ENCODE measurements around the gene C17orf67. TPM values are rescaled to one million over a fixed set of nuclear protein-coding genes. Genes with fewer than 3 reads are reported as not detected.

C17orf67 gene
- total RNA-seq, 1 experiment from 2014 or later = 0.63 TPM

DNA sequence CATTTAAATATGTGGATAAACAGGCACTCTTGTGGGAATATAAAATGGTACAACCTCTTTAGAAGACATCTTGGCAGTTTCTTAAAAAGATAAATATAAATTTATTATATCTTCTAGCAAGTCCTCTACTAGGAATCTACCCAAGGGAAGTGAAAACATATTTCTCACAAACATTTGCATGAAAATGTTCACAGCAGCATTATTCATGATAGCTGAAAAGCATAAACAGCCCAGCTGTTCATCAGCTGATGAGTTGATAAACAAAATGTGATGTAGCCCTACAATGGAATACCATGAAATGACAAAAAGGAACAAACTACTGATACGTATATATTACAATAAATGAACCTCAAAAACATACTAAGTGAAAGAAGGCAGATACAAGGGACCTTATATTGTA, 12.2 kb upstream of the C17orf67 start:
- DNase-seq = no peak
- H3K4me3 ChIP-seq = no peak overlapping the region

DNA sequence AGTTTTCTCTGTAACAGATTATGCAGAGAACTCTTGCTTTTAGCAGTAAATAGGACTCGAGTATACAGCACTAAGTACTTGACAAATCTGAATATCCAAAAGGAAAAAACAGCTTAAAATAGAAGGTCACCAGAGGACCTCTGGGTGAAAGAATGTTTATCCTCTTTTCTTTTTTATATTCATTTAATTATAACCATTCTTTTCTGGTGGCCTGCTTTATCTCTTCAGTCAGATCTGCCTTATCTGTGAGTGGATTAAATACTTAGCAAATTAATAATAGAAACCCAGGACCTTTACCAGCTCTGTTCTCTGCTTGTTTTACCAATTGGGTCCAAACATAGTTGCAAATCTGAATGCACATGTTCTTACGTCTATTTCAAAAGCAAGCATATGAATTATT, 8.9 kb upstream of the C17orf67 start:
- DNase-seq = no peak
- Histone ChIP-seq H3K36me3 (peaks cover 32% of the 10 kb centered on the region), H3K27me3 (no peaks in the 10 kb centered on the region), H3K9me3 (no peaks in the 10 kb centered on the region), H3K4me3 (no peak overlapping the region)

More for the DNA sequence above, 12.2 kb upstream of the C17orf67 start:
- peaks cover 19% of the 10 kb centered on the region for H3K36me3 ChIP-seq
- H3K9me3 ChIP-seq = no peaks in the 10 kb centered on the region
- no peaks in the 10 kb centered on the region for H3K27me3 ChIP-seq

DNA sequence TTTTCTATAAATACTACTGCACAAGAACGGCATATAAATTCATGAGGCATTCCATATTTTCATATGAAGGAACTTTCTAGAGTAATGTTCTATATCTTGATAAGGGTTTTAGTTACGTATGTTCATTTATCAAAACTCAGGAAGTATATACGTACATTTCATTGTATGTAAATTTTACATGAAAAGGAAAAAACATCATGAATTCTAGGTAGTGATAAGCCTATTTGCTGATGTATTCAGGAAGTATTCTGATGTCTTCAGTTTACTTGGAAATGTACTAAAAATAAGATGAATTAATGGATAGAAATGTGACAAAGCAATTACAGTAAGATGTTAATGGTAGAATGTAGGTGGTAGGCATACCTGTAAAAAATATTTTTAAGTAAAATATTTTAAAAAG, 5.0 kb upstream of the C17orf67 start:
- Histone ChIP-seq H3K4me3 (no peak overlapping the region), H3K36me3 (peaks cover 39% of the 10 kb centered on the region), H3K9me3 (no peaks in the 10 kb centered on the region), H3K27me3 (no peaks in the 10 kb centered on the region)
- no peak for DNase-seq

DNA sequence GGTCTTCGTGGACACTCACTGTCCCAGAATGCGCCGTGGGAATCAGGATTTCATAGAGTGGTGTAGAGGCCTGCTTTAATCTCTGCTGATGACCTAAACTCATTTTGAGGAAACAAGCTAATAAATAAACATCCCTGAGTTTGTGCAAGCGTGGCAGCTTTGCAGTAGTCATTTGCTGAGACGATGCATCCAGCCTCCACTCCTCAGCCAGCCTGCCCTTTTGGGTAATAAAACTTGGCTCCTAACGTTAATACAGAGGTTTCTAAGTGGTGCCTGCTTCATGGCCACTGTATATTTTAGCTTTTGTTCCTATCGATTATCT, 1.5 kb upstream of the C17orf67 start:
- no peak for DNase-seq
- peaks cover 30% of the 10 kb centered on the region for H3K36me3 ChIP-seq
- H3K4me3 ChIP-seq = peak overlapping the region; percentile 69
- H3K9me3 ChIP-seq = no peaks in the 10 kb centered on the region
- H3K27me3 ChIP-seq = no peaks in the 10 kb centered on the region

DNA sequence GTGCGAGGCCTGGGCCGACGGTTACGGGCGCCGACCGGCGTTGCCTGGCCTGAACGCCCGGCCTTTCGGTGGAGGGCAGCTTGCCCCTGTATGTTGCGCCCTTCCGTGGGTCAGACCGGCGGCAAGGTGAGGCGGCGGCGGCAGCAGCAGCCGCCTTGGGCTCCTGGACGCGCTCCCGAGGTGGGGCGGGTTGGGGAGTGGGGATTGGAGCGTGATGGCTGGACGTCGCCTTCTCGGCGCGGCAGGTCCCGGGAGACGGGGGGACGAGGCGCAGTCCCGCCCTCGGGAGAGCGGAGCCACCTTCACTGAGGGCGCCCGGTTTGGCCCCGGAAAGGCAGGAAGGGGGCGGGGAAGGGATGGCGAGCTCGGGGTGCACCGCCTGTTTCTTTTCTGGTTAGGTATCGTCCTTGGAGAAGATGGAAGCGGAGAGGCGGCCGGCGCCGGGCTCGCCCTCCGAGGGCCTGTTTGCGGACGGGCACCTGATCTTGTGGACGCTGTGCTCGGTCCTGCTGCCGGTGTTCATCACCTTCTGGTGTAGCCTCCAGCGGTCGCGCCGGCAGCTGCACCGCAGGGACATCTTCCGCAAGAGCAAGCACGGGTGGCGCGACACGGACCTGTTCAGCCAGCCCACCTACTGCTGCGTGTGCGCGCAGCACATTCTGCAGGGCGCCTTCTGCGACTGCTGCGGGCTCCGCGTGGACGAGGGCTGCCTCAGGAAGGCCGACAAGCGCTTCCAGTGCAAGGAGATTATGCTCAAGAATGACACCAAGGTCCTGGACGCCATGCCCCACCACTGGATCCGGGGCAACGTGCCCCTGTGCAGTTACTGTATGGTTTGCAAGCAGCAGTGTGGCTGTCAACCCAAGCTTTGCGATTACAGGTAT, 902 bp upstream of the C17orf67 start:
- H3K27me3 ChIP-seq = no peaks in the 10 kb centered on the region
- peak; percentile 36 for DNase-seq
- H3K36me3 ChIP-seq = peaks cover 29% of the 10 kb centered on the region
- H3K9me3 ChIP-seq = no peaks in the 10 kb centered on the region
- H3K4me3 ChIP-seq = peak overlapping the region; percentile 69

DNA sequence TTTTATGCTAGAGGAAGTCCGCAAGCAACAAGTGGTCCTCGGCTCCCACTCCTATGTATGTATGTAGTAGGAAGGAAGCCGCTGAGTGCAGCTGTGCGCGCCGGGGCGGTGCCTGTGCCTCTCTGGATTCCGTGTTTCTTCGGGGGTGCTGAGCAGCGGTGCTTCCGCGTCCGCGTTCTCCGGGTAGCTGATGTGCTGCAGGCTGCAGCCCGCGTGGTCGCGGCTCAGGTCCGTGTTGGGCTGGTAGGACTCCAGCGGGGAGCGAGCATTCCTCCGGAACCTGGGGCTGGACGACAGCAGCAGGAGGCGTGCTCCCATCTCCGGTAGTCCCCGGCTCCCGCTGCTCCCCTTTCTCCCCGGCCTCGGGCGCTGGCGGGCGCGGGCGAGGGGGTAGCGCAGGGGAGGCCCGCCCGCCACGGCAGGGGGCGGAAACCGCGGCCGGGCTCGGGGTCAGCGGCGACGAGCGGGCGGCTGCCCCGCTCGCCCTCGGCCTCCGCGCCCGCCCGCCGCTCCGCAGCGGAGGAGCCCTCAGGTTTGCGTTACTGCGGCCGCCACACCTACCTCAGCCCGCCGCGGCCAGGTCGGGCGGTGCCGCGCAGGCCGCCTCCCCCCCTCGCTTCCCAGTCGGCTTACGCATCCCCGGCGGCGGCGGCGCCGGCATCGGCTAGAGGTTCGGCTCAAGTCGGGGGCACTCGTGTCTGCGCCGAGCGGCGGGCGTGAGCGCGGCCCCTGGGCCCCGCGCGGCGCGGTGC, 487 bp downstream of the C17orf67 start:
- peak overlapping the region; percentile 69 for H3K4me3 ChIP-seq
- DNase-seq = peak; percentile 54

DNA sequence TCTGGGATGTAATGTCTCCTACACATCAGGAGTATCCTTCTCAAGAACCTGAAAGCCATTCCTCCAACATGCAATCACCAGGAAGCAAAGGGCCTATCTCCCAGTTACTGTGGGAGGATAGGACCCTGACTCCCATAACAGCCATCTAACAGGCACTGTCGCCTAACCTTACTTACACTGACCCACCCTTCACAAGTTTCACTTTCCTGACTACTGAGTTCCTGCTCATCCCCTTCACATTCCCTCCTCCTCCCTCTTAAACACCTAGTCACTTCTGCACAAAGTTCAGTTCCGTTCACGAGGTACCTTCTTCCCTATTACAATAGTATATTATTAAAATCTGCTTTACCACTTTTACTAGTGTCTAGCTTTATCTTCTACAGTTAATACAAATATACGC, 1.3 kb downstream of the C17orf67 start:
- H3K36me3 ChIP-seq = peaks cover 18% of the 10 kb centered on the region
- H3K27me3 ChIP-seq = no peaks in the 10 kb centered on the region
- H3K4me3 ChIP-seq = peak overlapping the region; percentile 69
- no peak for DNase-seq
- no peaks in the 10 kb centered on the region for H3K9me3 ChIP-seq

More for the DNA sequence above, 487 bp downstream of the C17orf67 start:
- Histone ChIP-seq H3K36me3 (peaks cover 23% of the 10 kb centered on the region), H3K9me3 (no peaks in the 10 kb centered on the region), H3K27me3 (no peaks in the 10 kb centered on the region)

DNA sequence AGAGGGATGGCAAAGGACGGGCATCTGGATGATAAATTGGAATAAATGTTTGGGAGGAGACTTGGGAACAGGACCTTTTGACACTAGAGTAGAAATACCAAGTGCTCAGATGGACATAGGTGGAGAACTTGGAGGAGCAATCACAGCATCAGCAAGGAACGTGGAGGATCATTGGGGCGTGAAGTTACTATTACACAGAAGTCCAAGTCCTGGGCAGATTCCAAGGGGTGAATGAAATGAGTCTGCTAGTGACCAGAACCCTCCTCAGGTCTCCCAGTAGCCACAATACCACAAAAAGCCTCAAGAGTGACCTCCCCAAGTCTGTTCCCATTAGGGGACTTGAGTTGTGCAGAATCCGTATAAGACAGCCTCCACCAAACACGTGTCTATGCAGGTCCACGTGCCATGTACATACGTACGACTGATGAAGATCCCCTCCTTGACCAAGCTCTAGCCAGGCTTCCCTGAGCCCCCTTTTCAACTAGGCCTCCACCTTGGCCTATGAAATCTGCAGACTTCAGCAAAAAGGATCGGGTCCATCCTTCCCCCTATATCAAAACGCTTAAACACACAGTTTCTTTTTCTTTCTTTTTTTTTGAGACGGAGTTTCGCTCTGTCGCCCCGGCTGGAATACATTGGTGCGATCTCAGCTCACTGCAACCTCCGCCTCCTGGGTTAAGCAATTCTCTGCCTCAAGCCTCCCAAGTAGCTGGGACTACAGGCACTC, 2.2 kb downstream of the C17orf67 start:
- H3K27me3 ChIP-seq = no peaks in the 10 kb centered on the region
- no peak overlapping the region for H3K4me3 ChIP-seq
- H3K9me3 ChIP-seq = no peaks in the 10 kb centered on the region
- H3K36me3 ChIP-seq = peaks cover 13% of the 10 kb centered on the region
- no peak for DNase-seq

DNA sequence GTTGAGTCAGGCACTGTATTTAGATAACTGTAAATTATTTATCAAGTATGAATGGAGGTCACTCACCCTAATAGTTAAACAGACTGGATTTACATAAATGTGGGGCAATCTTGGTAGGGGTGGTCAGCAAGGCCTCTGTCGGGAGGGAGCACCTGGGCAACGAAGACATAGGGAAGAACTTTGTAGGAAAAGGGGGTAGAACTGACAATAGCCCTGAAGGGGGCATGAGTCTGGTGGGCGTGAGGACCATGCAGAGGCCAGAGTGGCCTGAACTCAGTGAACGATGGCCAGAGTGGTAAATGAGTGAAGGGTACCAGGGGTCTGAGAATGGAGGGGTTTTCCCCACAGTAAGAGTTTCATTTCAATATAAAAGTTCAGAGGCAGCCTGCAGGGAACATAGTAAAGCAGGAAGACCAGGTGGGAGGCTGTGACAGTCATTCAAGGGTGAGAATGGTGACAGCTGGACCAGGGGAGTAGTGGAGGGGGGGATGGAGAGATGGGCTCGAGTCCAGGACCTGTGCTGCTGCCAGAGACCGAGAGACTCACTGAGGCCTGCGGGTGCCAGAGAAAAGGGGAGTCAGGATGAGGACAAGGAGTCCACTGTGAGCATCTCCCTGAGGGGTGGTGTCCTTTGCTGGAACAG, 2.9 kb downstream of the C17orf67 start:
- no peaks in the 10 kb centered on the region for H3K27me3 ChIP-seq
- peaks cover 10% of the 10 kb centered on the region for H3K36me3 ChIP-seq
- DNase-seq = no peak
- H3K9me3 ChIP-seq = no peaks in the 10 kb centered on the region
- H3K4me3 ChIP-seq = no peak overlapping the region

DNA sequence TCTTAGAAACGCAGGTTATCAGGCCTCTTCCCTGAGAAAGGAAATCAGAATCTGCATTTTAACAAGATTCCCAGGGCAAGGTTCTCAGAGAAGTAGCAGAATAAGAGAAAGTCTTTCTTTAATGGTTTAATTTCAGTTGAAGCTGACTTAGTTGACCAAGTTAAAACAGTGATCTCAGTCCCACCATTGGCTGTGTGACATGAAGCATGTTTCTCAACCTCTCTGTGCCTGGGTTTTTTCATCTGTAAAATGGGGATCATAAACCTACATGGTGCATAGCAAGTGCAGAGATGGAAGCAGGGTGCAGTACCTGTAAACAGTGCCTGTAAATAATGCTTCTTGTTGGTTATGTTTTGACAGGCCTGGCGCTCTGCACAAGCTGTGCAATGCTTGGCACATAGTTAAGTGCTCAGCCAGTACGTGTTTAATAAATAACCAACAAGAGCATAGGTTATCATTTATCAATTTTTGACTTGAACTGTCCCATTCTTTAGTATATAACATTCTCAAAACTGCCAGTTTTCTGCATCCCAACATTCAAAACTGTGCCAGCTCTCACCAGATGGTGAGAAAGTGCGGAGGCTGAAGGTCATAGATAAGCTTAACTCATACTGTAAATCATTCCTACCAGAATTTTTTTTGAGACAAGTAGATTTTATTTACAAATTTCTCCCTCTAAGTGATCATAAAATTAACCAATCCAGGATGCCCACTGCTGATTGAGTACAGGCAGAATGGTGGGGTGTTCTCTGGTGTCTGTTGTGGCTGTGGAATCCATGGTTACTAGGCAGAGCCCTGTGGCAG, 6.9 kb downstream of the C17orf67 start:
- no peaks in the 10 kb centered on the region for H3K27me3 ChIP-seq
- peaks cover 4% of the 10 kb centered on the region for H3K36me3 ChIP-seq
- H3K9me3 ChIP-seq = no peaks in the 10 kb centered on the region

DNA sequence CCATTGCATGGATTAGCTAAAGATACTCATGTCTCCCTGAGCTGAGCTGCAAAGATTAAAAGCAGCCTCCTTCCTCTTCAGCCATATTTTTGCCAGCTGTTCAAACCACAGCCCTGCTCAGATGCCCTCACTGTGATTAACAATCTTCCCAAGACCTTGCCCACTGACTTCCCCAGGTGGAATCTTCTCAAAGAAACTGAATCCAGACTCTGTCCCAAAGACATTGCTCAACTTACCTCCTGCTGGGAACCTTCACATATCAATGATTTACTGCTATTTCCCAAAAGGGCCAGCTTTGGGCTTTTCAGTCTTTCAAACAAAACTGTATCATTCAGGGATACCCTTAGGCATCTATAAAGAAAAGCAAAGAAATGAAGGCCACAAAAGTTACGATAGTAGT, 9.2 kb downstream of the C17orf67 start:
- no peak for DNase-seq
- no peak overlapping the region for H3K4me3 ChIP-seq
- H3K9me3 ChIP-seq = no peaks in the 10 kb centered on the region
- no peaks in the 10 kb centered on the region for H3K36me3 ChIP-seq
- no peaks in the 10 kb centered on the region for H3K27me3 ChIP-seq

More for the DNA sequence above, 6.9 kb downstream of the C17orf67 start:
- no peak overlapping the region for H3K4me3 ChIP-seq
- no peak for DNase-seq

DNA sequence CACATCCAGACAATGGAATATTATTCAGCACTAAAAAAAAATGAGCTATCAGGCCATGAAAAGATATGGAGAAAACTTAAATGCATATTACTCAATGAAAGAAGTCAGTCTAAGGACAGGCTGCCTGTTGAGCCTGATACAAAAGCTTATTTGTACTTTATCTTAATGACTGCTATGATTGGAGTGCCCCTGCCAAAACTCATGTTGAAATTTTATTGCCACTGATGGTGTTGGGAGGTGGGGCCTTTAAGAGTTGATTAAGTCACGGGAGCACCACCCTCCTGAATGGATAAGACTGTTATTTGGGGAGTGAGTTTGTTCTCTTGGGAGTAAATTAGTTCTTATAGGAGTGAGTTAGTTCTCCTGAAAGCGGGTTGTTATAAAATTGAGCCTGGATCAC, 9.9 kb downstream of the C17orf67 start:
- H3K27me3 ChIP-seq = no peaks in the 10 kb centered on the region
- no peaks in the 10 kb centered on the region for H3K36me3 ChIP-seq
- no peaks in the 10 kb centered on the region for H3K9me3 ChIP-seq
- DNase-seq = no peak
- no peak overlapping the region for H3K4me3 ChIP-seq

DNA sequence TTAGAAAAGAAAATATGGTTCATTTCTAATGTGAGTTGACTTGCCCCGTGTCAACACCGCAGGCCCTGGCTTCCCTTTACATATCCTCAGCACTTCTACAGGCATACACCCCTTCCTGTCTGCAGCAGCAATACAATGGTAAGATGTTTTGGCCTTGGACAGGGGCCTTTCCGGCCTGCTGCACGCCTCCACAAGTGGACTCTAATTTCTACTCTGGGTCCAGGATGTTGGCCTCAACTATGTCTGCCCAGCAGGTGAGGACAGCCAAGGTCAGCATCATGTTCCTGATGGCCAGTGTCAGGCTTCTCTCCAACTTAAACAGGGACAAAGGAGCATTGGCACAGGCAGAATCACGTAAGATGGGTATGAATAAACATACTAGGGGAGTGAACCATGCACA, 11.0 kb downstream of the C17orf67 start:
- H3K4me3 ChIP-seq = no peak overlapping the region
- H3K27me3 ChIP-seq = no peaks in the 10 kb centered on the region
- no peaks in the 10 kb centered on the region for H3K36me3 ChIP-seq
- no peaks in the 10 kb centered on the region for H3K9me3 ChIP-seq
- no peak for DNase-seq

DNA sequence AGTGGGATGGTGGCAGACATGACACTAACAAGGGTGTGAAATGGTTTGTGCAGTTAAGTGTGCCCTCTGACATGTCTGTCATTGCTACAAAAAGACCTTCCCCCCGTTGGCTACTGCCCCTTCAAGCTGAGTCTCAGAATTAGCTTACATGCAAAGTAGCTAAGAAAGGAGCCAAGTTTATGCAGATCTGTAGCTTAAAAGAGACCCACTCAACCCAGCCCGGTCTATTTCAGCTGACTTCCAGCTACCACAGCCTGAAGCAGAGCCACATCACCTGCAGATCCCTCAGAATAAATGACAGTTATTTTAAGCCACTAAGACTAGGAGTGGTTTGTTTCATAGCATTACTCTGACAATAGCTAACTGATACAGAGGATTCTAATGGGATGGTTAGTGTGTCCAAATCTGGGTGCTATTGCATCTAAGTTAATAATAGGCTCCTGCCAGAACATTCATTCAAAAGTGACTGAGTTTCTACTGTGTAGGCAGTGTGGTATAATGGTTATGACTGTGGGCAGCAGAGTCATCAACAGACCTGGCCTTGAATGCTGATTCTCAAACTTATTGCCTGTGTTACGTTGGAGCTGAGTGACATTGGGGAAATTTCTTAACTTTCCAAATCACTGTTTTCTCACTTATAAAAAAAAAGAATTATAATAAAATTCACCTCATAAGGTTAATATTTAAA, 11.7 kb downstream of the C17orf67 start:
- H3K36me3 ChIP-seq = no peaks in the 10 kb centered on the region
- H3K27me3 ChIP-seq = no peaks in the 10 kb centered on the region

DNA sequence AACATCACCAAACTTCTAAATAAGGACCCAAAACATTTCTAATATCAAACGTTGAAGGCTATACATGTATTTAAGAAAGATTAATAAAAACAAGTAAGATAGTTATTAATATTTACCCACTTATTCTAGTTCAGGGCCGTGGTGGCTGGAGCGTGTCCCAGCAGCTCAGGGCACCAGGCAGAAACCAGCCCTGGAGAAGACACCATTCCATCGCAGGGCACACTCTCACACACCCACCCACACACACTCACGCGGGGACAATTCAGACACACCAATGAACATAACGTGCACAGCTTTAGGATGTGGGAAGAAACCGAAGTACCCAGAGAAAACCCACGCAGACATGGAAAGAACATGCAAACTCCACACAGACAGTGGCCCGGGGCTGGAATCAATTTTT, 13.5 kb downstream of the C17orf67 start:
- DNase-seq = no peak
- H3K4me3 ChIP-seq = no peak overlapping the region
- H3K27me3 ChIP-seq = no peaks in the 10 kb centered on the region
- H3K9me3 ChIP-seq = no peaks in the 10 kb centered on the region
- H3K36me3 ChIP-seq = no peaks in the 10 kb centered on the region

More for the DNA sequence above, 11.7 kb downstream of the C17orf67 start:
- Histone ChIP-seq H3K9me3 (no peaks in the 10 kb centered on the region), H3K4me3 (no peak overlapping the region)
- DNase-seq = no peak

All from MG63 (cell line).